ENCODE measurements around the gene ARHGAP15. TPM values are rescaled to one million over a fixed set of nuclear protein-coding genes. Genes with fewer than 3 reads are reported as not detected.

The ARHGAP15 gene
- total RNA-seq, 1 donor, result 0.43 TPM

- TF ChIP-seq, protein P1, sequence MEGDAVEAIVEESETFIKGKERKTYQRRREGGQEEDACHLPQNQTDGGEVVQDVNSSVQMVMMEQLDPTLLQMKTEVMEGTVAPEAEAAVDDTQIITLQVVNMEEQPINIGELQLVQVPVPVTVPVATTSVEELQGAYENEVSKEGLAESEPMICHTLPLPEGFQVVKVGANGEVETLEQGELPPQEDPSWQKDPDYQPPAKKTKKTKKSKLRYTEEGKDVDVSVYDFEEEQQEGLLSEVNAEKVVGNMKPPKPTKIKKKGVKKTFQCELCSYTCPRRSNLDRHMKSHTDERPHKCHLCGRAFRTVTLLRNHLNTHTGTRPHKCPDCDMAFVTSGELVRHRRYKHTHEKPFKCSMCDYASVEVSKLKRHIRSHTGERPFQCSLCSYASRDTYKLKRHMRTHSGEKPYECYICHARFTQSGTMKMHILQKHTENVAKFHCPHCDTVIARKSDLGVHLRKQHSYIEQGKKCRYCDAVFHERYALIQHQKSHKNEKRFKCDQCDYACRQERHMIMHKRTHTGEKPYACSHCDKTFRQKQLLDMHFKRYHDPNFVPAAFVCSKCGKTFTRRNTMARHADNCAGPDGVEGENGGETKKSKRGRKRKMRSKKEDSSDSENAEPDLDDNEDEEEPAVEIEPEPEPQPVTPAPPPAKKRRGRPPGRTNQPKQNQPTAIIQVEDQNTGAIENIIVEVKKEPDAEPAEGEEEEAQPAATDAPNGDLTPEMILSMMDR (IDR thresholded peaks at IDR 0.05; ENCODE audit: insufficient read depth, low read depth, low read length), result no peak
- DNase-seq (ENCODE audit: low read depth), result no peak
- H3K4me3 ChIP-seq (ENCODE audit: low read depth, low read length), result no peak overlapping the region
These were observed 108.0 kb downstream of the ARHGAP15 start for GRCh38 chr2:143237146-143237777.

GRCh38 chr2:143241403-143242088 lies 112.3 kb downstream of the ARHGAP15 start:
- no peak overlapping the region for H3K4me3 ChIP-seq (ENCODE audit: low read depth, low read length)
- no peak for DNase-seq (ENCODE audit: low read depth)
- TF ChIP-seq, protein P1 (IDR thresholded peaks at IDR 0.05; ENCODE audit: insufficient read depth, low read depth, low read length), result no peak

- H3K4me3 ChIP-seq (ENCODE audit: low read depth, low read length), result no peak overlapping the region
- TF ChIP-seq, protein P1 (IDR thresholded peaks at IDR 0.05; ENCODE audit: insufficient read depth, low read depth, low read length), result no peak
- DNase-seq (ENCODE audit: low read depth), result no peak
These were observed 117.0 kb downstream of the ARHGAP15 start for GRCh38 chr2:143246246-143246645.

- no peak overlapping the region for H3K4me3 ChIP-seq (ENCODE audit: low read depth, low read length)
- TF ChIP-seq, protein P1 (IDR thresholded peaks at IDR 0.05; ENCODE audit: insufficient read depth, low read depth, low read length), result no peak
- no peak for DNase-seq (ENCODE audit: low read depth)
These were observed 117.9 kb downstream of the ARHGAP15 start for GRCh38 chr2:143246815-143247744.

DNA sequence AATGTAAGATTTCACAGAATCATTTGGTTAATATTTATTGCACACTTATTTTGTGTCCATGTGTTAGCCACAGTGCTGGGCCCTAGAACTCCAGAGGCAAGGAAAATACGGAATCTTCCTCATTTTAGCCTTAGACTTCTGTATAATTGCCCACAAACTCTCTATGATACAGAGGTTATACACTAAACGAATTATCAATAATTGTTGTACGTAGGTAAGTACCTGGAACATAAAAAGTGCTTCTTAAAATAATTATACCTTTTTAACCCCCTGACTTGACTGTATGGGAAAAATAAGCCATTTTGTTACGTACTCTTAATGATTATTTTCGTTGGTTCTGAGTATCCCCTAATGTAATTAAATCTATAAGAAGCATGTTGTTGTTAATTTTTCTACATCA lies 119.4 kb downstream of the ARHGAP15 start:
- TF ChIP-seq, protein P1 (IDR thresholded peaks at IDR 0.05; ENCODE audit: insufficient read depth, low read depth, low read length), result no peak
- H3K4me3 ChIP-seq (ENCODE audit: low read depth, low read length), result no peak overlapping the region
- DNase-seq (ENCODE audit: low read depth), result no peak

DNA sequence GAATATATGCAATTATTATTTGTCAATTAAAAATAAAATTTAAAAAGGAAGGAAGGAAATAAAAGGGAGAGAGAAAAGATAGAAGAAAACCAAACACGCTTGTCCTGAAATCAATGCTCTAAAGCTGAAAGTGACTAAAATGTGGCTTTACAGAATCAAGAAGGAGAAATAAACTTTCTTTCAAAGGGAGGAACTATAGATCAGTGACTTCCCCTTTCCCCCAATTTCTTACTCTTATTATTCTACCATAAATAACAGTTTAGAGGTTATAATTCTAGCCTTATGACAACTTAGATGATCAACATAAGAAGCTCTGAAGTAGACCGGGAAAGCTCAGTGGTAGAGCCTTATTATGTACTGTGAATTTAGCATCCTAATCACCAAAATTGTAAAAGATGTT lies 122.5 kb downstream of the ARHGAP15 start:
- DNase-seq (ENCODE audit: low read depth), result no peak
- H3K4me3 ChIP-seq (ENCODE audit: low read depth, low read length), result no peak overlapping the region
- TF ChIP-seq, protein P1 (IDR thresholded peaks at IDR 0.05; ENCODE audit: insufficient read depth, low read depth, low read length), result no peak
